NT2/D1 (cell line): Measurements from ENCODE around the gene PPA1.

ENCODE experiments used
- DNase-seq: peaks from one replicate; pipeline ENCODE4 v3.0.0-alpha.2; 2011; ENCODE audit warnings: low read depth, low spot score
- H3K27me3 ChIP-seq: 2 replicates; pipeline ENCODE4 v1.6.0; 2011; ENCODE audit warnings: mild to moderate bottlenecking; ENCODE audit not compliant: insufficient read length, insufficient read depth
- H3K36me3 ChIP-seq: 2 replicates; pipeline ENCODE4 v1.6.1; 2011; ENCODE audit warnings: mild to moderate bottlenecking, low read length, mixed read lengths; ENCODE audit not compliant: insufficient read depth, insufficient read length
- H3K4me1 ChIP-seq: 2 replicates; pipeline ENCODE4 v1.5.1; 2011; ENCODE audit not compliant: insufficient read depth, insufficient read length
- H3K4me3 ChIP-seq: 2 replicates; pipeline ENCODE4 v1.5.1; 2011; ENCODE audit warnings: low read depth; ENCODE audit not compliant: insufficient read length
- H3K9ac ChIP-seq: 2 replicates; pipeline ENCODE4 v1.6.0; 2011; ENCODE audit warnings: low read depth; ENCODE audit not compliant: insufficient read length
- H3K9me3 ChIP-seq: 2 replicates; pipeline ENCODE4 v1.5.1; 2011; ENCODE audit warnings: mild to moderate bottlenecking, low read length; ENCODE audit not compliant: insufficient read depth
- SUZ12 ChIP-seq: IDR thresholded peaks from 2 replicates; pipeline ENCODE4 v1.6.1; 2011; ENCODE audit not compliant: insufficient read length, insufficient read depth; ENCODE audit errors: extremely low read depth
- YY1 ChIP-seq: IDR thresholded peaks from 2 replicates; pipeline ENCODE4 v1.6.1; 2011; ENCODE audit not compliant: insufficient read length, insufficient read depth
- ZNF274 ChIP-seq: IDR thresholded peaks from 2 replicates; pipeline ENCODE4 v1.6.1; 2011; ENCODE audit warnings: mild to moderate bottlenecking, low read depth, low read length

Gene PPA1

GRCh38 chr10:70174058-70174741 is 59.0 kb downstream of the PPA1 start:
- H3K4me3 ChIP-seq = no peak overlapping the region
- H3K36me3 ChIP-seq = no peaks in the 10 kb centered on the region
- peaks cover 5% of the 10 kb centered on the region for H3K4me1 ChIP-seq
- no peaks in the 10 kb centered on the region for H3K9me3 ChIP-seq
- H3K27me3 ChIP-seq = no peaks in the 10 kb centered on the region
- TF ChIP-seq SUZ12 (no peak), YY1 (no peak), ZNF274 (no peak)
- H3K9ac ChIP-seq = no peak overlapping the region
- DNase-seq = no peak

GRCh38 chr10:70169649-70170364 is 63.4 kb downstream of the PPA1 start:
- Histone ChIP-seq H3K4me1 (peaks cover 5% of the 10 kb centered on the region), H3K27me3 (no peaks in the 10 kb centered on the region), H3K36me3 (peaks cover 21% of the 10 kb centered on the region), H3K4me3 (peak overlapping the region; percentile 89), H3K9me3 (no peaks in the 10 kb centered on the region), H3K9ac (peak overlapping the region; percentile 95)
- TF ChIP-seq SUZ12 (no peak), ZNF274 (no peak), YY1 (no peak)
- no peak for DNase-seq

- peaks cover 3% of the 10 kb centered on the region for H3K4me1 ChIP-seq
- peak overlapping the region; percentile 89 for H3K4me3 ChIP-seq
- H3K27me3 ChIP-seq = no peaks in the 10 kb centered on the region
- H3K9me3 ChIP-seq = no peaks in the 10 kb centered on the region
- H3K36me3 ChIP-seq = peaks cover 28% of the 10 kb centered on the region
- no peak overlapping the region for H3K9ac ChIP-seq
- TF ChIP-seq YY1 (no peak), ZNF274 (no peak), SUZ12 (no peak)
- no peak for DNase-seq
Observed at GRCh38 chr10:70169011-70169410, 64.2 kb downstream of the PPA1 start.

- TF ChIP-seq YY1 (no peak), SUZ12 (no peak), ZNF274 (no peak)
- no peaks in the 10 kb centered on the region for H3K9me3 ChIP-seq
- peaks cover 34% of the 10 kb centered on the region for H3K36me3 ChIP-seq
- DNase-seq = no peak
- H3K27me3 ChIP-seq = no peaks in the 10 kb centered on the region
- H3K9ac ChIP-seq = no peak overlapping the region
- peaks cover 2% of the 10 kb centered on the region for H3K4me1 ChIP-seq
- H3K4me3 ChIP-seq = no peak overlapping the region
Observed at GRCh38 chr10:70167246-70167645, 66.0 kb downstream of the PPA1 start.

- Histone ChIP-seq H3K4me3 (no peak overlapping the region), H3K9ac (no peak overlapping the region), H3K27me3 (no peaks in the 10 kb centered on the region), H3K9me3 (no peaks in the 10 kb centered on the region), H3K36me3 (peaks cover 40% of the 10 kb centered on the region), H3K4me1 (no peaks in the 10 kb centered on the region)
- DNase-seq = no peak
- TF ChIP-seq ZNF274 (no peak), YY1 (no peak), SUZ12 (no peak)
Observed at GRCh38 chr10:70166394-70166793, 66.8 kb downstream of the PPA1 start.

DNA sequence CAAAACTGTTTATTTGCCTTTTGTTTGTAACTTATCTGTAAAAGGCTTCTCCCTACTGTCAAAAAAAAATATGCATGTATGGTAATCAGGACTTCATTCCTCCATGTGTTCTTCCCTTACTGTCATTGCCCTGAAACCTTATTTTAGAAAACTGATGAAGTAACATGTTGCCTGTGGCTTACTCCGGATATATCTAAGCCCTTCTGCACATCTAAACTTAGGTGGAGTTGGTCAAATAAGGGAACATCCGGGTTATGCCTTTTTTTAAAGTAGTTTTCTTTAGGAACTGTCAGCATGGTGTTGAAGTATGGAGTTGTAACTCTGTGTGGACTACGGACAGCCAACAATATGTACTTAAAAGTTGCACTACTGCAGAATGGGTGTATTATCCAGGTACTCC is 69.1 kb downstream of the PPA1 start:
- peaks cover 61% of the 10 kb centered on the region for H3K36me3 ChIP-seq
- no peak for TF ChIP-seq ZNF274
- TF ChIP-seq YY1 = no peak
- no peak for TF ChIP-seq SUZ12
- H3K9me3 ChIP-seq = no peaks in the 10 kb centered on the region
- no peaks in the 10 kb centered on the region for H3K27me3 ChIP-seq
- no peak overlapping the region for H3K4me3 ChIP-seq
- H3K9ac ChIP-seq = no peak overlapping the region
- no peaks in the 10 kb centered on the region for H3K4me1 ChIP-seq
- no peak for DNase-seq

DNA sequence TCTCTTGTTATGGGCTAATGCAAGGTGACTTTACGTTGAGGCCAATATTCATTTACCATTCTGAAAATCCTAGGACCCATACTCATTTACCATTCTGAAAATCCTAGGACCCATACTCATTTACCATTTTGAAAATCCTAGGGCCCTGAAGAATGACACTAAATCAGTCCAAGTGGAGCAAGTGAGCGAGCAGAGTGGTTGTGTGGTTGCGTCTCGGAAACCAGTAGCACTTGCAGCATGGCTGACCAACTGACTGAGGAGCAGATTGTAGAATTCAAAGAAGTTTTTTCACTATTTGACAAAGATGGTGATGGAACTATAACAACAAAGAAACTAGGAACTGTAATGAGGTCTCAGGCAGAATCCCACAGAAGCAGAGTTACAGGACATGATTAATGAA is 69.8 kb downstream of the PPA1 start:
- peaks cover 67% of the 10 kb centered on the region for H3K36me3 ChIP-seq
- no peak overlapping the region for H3K9ac ChIP-seq
- TF ChIP-seq YY1 (no peak), SUZ12 (no peak), ZNF274 (no peak)
- no peaks in the 10 kb centered on the region for H3K4me1 ChIP-seq
- H3K27me3 ChIP-seq = no peaks in the 10 kb centered on the region
- H3K9me3 ChIP-seq = no peaks in the 10 kb centered on the region
- no peak overlapping the region for H3K4me3 ChIP-seq
- DNase-seq = no peak
